GM18519 (cell line): ENCODE results near the gene SPON2.

ENCODE experiments used
- ATAC-seq: cut with Tn5 transposase; IDR thresholded peaks from one replicate; pipeline ENCODE4 v1.9.1; 2021; ENCODE audit warnings: mild to moderate bottlenecking, moderate library complexity; ENCODE audit not compliant: unreplicated experiment, low FRiP score

SPON2 gene

DNA sequence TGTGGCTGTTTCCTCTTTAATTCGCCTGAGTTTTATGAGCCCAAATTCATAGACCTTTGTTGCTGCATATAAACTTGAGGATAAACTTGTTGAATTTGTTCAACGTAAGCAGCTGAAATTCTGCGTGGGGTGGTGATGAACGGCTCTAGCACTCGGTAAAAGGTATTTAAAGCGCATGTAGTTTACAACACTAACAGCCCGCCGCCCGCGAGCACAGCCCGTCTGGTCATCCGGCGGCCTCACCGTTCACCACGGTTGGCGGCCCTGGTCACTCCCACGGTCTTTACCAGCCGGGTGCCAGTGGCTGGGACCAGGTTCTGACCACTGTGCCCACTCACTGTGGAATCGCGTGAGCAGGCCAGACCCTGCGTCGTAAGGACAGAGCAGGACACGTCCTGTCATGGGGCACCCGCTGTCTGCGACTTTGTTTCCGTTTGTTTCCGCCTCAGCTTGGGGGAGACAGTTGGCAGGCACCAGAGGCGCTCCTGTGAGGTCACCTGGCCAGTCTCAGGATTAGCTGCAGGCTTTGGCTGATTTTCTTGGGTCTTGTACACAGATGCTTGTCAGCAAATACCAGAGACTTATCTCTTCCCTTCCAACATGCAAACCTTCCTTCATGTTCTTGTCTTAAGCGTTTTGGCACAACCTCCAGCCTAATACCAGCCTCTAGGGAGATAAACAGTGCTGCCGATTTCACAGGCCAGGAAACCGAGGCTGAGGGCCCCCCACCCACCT lies 36.8 kb upstream of the SPON2 start:
- no peak for ATAC-seq

DNA sequence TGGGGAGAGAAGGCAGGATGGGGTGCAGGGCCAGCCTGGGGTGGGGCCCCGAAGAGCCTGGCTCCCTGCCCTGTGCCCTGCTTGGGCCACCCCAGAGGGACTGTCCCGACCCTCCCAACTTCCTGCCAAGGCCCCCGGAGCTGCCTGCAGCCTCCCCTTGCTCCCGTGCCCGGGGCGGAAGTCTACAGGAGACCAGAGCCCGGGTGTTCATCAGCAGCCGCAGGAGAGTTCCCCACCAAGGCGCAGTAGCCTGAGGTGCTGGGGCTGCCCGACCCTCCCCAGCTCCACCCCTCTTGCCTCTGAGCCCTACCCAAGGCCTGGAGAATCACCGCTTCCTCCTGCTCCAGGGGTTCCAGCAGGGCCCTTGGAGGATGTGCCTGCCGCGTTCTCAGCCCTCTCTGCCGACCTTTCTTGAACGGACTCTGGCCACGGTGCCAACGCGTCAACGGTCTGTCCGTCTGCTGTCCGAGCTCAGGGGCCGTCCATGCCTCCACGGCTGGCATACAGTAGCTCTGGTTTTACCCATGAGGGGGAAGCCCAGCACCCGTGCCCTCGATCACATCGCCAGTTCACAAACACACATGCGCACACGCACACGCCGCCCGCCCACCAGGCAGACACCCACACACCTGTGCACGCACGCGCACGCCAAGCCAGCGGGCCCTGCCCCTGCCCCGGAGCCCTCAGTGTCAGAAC lies 36.0 kb upstream of the SPON2 start:
- ATAC-seq: no peak

DNA sequence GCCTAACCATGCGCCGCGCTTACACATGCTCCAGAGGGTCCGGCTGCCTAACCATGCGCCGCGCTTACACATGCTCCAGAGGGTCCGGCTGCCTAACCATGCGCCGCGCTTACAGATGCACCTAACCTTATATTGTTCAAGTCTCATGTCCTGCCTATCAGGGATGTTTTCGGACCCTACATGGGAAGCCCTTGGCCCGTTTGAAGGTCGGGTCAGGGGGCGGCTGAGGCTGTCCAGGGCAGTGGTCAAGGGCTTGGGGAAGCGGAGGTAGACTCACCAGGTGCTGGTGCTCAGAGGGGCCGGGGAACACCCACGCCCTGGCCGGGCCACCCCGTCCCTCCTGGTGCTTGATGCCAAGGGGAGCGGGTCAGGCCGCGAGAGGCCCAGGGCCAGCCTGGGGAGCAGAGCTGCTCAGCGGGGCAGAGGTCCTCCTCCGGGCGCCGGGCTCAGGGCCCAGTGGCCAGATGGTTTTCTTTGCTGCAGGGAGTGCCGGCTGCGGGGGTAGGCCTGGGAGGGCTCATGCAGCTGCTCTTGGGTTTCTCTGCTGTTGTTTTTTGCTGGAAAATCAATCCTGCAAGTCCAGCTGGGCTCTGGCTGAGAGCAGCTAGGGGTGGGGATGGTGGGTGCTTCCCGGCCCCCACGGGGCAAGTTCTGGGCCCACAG lies 35.4 kb upstream of the SPON2 start:
- ATAC-seq: no peak

DNA sequence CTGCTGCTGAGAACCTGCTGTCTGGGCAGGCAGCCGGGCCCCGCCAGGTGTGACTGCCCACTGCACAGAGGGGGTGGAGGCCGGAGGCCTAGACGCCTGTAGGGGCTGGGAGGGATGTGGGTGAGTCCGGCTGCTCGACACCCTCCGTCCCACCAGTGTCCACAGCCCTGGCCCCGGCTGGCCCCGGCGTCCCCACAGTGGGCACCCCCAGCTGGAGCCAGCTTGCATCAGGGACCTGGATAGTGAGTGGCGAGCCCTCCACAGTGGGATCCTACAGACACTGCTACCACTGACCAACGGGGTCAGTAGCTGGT lies 34.7 kb upstream of the SPON2 start:
- ATAC-seq: no peak

DNA sequence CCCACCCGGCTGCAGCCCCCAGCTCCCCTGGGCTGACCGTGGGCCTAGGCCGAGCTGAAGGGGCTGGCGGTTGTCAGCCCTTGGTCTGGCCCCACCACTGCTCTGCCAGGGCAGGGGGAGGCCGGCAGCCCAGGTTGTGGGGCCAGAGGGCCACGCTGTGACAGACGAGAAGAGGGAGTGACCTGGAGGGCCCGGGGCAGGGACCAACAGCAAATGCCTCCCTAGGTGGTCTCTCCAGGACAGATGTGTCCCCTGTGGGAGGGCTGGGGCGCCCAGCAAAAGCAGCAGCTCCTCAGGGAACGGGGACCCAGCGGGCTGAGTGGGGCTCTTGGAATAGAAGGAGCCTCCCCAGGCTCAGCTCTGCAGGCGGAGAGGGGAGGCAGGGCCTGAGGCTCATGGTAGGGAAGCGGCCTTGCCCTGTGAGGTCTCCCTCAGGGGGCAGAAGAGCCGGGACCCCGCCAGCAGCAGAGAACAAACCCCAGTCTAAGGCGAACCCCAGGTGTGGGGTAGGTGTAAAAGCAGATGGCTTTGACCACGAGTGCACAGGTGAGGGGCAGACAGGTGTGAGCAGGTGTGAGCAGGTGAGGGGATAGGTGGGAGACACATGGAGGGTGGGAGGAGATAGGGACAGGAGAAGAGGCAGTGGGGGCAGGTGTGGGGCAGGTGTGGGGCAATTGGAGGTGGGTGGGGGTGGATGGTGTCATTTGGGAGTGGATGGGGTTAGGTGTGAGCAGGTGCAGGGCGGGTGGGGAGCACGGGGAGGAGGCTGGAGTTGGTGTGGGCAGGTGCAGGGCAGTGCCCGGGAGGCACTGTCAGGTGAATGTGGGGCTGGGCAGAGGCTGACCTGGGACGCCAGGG lies 34.1 kb upstream of the SPON2 start:
- ATAC-seq: no peak

DNA sequence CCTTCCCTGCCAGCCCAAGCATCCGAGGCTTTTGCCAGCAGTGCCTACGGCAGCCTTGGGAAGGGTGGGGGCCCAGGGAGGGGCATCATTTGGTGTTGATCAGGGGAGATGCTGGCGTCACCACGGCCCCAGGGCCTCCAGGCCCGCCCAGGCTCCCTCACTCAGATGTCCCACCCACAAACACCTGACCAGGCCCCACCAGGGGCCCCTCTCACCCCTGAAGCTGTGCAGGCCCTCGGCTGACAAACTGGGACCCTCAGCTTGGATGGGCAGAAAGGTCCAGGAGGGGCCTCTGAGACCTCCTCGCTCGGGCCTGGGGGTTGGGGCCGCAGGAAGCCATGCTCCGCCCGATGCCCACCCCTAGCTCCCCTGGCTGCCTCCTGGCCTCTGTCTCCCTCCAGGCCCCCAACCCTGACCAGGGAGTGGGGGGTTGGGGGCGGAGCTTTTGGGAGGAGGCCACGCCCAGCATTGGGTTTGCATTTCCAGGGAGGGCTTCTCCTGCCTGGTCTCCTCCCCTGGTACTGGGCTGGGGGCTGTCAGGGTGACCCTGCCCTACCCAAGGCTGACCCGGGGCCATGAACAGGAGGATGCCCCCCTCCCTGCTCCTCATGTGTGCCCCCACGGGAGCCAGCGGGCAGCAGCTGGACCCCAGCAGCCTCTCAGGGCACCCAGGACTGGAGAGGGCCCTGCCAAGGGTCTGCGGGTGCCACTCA lies 33.4 kb upstream of the SPON2 start:
- ATAC-seq: no peak

DNA sequence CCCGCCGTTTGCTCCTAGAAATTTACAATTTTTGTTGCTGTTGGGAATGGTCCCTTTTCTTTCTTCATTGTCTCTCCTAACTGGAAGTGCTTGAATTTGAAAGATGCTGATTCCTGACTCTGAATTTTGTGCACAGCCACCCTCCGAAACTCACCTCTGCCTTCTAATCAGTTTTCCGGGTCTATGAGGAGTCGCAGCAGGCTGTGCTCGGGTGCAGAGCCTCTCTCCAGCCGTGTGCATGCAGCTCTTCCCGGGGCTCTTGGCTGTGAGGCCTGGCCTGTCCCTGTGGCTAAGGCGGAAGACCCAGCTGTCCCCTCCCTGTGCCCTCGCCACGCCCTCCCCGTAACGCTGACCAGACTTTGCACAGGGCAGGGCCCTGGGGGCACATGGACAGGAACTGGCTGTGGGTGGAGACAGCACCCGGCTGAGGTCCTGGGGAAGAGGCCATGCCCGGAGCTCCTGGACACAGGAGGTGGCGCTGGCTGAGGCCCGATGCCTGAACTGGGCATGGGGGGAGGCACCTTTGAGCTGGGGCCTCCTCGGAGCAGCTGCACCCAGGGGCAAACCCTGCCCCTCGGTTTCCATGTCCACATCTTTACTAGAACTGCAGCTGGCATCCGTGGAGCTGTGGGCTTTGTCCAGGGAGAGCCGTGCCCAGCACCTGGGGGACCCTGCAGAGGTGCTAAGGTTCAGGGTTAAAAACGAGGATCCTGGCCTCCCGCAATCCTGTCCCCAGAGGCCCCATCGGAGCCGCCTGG lies 32.6 kb upstream of the SPON2 start:
- ATAC-seq: no peak

DNA sequence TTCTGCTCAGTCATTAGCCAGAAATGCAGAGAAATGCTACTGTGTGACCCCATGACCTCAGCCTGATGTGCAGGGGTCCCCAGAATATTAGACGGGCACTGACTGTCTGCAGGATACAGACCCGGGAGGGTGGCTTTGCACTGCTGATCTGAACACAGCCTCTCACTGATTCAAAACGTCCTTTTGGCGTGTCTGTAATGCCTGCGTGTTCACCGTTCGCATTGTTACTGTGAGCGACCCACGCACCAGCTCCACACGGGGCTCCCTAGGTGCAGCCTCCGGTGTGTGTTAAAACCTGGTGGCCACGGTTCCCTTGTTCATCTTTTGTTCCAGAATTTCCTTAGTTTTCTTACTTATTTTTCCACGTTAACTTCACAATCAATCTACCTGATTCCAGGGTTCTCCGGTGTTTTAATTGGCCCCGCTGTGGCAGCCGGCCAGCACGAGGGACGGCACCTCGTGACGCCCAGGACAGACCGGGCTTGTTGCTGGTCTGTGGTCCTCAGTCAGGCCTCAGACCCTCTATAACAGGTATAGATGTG lies 32.0 kb upstream of the SPON2 start:
- ATAC-seq: no peak

DNA sequence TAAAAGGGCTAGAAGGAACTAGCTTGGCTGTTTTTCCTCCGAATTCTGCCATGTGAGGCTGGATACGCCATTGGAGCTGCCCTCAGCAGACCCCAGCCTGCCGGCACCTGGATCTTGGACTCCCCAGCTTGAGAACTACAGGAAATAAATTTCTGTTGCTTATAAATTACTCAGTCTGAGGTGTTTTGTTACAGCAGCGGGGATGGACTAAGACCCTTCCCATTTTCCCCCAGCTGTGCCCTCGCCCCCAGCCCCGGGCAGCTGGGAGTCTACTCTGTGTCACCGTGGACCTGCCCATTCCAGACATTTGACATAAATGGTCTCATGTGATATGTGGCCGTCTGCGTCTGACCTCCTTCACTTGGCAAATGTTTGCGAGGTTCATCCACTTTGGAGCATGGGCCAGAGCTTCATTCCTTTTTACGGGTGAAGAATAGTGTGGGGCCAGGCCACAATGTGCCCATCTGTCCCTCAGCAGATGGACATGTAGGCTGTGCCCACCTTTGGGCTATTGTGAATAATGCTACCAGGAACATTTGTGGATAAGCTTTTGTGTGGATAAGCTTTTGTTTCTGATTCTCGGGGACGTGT lies 30.7 kb upstream of the SPON2 start:
- ATAC-seq: no peak

DNA sequence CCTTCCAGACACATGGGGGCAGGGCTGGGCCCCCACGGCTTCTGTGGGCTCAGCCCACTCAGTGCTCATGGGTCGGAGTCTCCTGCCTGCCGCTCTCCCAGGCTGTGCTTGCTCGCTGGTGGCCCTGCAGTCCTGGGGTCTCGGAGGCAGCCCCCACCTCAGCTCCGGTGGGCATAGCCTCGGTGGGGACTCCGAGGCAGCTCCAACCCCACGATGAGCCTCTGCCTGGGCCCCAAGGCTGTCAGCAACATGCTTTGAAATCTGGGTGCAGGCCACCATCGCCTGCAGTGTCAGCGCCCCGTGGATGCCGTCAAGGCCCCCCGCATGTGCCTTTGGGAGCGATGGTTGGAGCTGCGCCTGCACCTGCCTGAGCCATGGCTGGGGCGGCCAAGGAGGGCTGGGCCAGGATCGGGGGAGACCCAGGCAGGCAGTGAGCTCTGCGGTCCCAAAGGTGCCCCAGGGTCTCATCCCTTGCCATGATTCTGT lies 30.2 kb upstream of the SPON2 start:
- no peak for ATAC-seq

DNA sequence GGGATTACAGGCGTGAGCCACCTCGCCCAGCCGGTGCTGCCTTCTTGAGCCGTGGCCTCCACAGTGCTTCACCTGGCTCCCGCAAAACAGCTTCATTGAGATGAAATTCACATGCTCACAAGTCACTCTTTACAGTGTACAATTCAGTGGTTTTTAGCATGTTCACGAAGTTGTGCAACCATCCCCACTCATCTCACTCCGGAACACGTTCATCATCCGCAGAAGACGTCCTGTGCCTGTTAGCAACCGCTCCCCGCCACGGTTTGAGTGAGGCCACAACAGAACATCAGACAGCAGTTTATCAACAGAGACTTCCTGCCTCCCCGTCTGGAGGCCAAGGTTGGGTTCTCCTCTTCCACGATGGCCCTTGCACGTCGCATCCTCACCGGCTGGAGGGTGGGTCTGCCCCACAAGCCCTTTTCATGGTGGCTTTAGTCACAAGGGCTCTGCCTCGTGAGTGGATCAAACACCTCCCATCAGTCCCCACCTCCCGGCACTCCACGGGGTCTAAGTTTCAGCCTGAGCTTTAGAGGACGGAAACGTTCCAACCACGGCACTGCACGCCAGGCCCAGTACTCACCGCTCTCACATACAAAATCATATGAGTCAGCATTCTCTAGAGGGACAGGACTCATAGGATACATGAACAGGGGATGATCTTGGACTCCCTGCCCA lies 29.6 kb upstream of the SPON2 start:
- ATAC-seq: no peak

DNA sequence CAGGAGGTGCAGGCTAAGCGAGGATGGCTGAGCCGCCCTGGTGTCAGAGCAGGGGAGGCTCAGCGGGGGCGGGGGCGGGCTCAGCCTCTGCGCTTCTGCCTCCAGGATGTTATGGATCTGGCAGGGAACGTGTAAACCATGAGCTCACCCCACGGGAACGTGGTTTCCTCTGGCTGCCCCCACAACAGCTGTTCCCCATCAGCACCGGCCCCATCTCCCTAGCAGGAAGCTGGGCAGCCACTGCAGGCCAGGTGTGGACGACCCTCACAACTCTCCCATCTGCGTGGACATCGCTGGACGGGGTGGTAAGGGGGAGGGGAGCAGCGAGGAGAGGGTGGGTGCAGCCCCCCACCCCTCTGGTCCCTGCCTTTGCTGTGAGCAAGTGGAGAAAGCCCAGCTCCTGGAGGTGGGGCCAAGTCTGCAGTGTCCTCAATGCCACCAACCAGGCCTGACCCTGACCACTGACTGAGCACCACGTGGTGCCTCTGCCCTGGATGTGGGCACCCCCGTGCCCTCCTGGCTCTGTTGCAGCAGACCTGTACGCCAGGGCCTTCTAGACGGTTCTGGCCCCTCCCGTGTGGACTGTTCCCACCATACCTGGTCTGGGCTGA lies 28.1 kb upstream of the SPON2 start:
- ATAC-seq: no peak

DNA sequence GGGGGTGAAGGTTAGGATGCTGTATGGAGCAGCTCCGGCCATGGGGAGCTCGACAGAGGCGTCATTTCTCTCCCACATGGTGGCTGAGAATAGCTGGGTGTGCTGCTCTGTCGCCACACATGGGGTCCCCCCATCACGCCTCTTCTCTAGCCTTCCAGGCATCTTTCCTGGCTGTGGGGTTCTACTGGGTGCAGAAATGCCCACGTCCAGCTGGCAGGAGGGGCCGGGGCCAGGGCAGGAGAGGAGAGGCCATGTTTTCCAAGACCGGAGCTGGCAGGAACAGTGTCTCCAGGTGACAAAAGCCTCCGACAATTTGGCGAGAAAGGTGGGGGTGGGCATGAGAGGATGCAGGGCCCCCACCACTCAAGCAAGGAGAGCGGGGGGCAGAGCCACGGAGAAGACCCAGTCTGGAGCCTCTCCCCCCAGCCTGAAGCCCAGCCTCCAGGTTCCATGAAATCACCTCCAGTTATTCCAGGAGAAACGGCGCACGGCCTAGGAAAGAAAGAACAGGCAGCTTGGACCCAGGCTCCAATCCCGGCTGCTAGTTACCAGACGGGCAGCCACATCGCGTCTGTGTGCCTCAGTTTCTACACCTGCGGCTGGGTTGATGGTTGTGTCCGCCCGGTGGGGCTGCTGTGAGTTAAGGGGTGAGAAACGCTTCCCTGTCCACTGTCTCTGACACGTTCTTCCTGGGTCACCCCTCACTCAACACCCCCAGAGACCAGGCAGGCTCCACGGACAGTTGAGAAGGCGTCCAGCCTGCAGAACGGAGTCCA lies 27.4 kb upstream of the SPON2 start:
- no peak for ATAC-seq

DNA sequence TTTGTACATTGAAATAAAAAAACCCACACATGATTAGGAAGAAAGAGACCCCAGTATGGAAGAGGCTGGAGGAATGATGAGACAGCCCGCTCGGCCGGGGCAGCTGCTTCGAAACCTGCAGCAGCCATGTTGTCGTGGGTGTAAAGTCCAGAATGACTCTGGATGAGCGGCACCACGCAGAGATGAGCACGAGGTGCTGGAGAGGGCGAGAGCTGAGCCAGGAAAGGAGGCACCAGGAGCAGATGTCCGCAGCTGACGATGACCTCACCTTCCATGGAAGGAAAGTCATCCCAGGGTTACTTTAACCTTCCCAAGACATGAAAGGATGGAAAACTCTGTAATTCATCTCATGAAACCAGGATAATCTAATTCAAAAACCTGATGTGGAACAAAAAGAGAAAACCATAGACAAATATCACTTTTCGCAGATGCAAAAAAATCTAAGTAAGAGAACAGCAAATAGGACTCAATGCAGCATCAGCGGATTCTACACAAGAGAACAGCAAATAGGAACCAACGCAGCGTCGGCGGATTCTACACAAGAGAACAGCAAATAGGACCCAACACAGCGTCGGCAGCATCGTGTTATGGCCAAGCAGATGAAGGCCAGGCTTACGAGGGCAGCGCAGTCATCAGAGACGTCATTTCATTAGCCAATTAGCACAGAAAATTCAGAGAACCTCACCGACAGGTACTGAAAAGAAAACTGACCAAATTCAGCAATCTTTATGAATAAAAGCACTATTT lies 25.9 kb upstream of the SPON2 start:
- no peak for ATAC-seq

DNA sequence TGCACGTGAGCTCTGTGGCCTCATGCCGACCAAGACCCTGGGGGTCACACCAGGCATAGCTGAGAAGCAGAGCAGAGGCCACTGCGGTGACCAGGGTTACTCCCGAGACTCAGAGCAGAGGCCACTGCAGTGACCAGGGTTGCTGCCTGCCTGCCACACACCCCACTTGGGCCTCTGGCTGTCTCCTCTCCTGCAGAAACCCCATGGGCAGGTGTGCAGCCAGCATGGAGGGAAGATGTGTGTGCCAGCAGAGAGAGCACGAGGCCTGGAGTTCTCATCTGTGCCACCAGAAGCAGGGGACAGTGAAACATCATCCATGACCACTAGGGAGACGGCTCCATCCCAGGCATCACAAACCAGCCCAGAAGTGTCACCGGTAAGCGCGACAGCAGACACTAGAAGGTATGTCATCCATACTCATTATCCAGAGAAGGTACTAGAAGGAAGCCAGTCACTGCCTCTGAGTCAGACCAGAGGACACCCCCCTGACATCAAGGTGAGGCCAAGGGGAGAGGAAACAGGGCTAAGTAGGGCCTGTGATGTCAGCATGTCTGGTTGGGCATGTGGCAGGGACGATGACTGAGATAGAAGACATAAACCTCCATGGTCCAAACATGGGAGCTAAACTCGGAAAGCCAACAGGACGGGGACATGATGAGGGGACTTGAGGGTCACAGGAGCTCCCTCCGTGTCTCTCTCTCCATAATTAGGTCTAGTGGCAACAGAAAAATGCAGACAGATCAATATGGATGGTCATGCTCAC lies 24.2 kb upstream of the SPON2 start:
- ATAC-seq: no peak

DNA sequence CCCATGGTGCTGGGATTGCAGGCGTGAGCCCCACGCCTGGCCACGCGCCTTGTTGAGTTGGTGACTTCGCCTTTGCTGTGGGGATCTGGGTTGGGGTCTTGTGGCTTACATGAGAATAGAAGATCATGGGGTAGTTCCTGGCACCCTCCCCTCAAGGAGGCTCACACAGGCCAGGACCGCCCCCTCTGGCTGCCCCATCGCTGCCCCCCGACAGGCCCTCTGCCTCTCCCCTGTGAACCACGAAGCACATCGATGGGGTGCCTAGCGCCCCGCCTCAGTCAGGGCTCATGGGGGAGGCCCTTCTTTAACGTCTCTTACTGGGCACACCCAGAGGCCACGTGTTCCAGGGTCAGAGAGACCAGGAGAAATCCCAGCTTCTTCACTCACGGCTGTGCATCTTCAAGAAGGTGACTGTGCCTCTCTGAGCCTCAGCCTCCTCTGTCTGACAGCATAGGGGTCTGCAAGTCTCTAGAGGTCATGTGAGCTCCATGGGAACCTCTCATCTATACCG lies 23.6 kb upstream of the SPON2 start:
- ATAC-seq: no peak
